Gastrocnemius medialis (tissue), 4 donors: Measurements from ENCODE around the gene ACCSL. TPM values are rescaled to one million over a fixed set of nuclear protein-coding genes. Genes with fewer than 3 reads are reported as not detected.

ENCODE experiments used
- ATAC-seq, 2 donors: fragments of 150-250 bp; one replicate each; pipeline ENCODE4 v1.9.1; 2016
- DNase-seq, 2 donors: peaks; one replicate each; pipeline ENCODE4 v3.0.0-alpha.2; 2019
- H3K27ac ChIP-seq, 4 donors: fragments of 200-600 bp; sonication (generic); 1 replicate in 1 of 4; 2 replicates in 3 of 4; pipeline ENCODE4 v1.5.1; 2016 to 2018; ENCODE audit warnings: mild to moderate bottlenecking in 2 of 4, moderate library complexity in 1 of 4
- H3K27me3 ChIP-seq, 3 donors: fragments of 200-600 bp; sonication (generic) in 2 of 3; 1 replicate in 1 of 3; 2 replicates in 2 of 3; pipeline versions ENCODE4 v1.5.1 to v1.6.0; 2016 to 2019; ENCODE audit warnings: mild to moderate bottlenecking in 1 of 3, moderate library complexity in 1 of 3
- H3K36me3 ChIP-seq, 2 donors: fragments of 200-600 bp; sonication (generic) in 1 of 2; one replicate each; pipeline ENCODE4 v1.5.1; 2017 to 2018
- H3K4me1 ChIP-seq, 2 donors: fragments of 200-600 bp; sonication (generic) in 1 of 2; one replicate each; pipeline ENCODE4 v1.5.1; 2016 to 2017; ENCODE audit warnings: mild to moderate bottlenecking in 2 of 2
- H3K4me3 ChIP-seq, 4 donors: fragments of 200-600 bp; sonication (generic) in 3 of 4; 1 replicate in 1 of 4; 2 replicates in 3 of 4; pipeline ENCODE4 v1.5.1; 2016 to 2019; ENCODE audit warnings: mild to moderate bottlenecking in 2 of 4
- H3K9me3 ChIP-seq, 3 donors: fragments of 200-600 bp; sonication (generic) in 2 of 3; 1 replicate in 1 of 3; 2 replicates in 2 of 3; pipeline ENCODE4 v1.5.1; 2016 to 2019
- POLR2A ChIP-seq, 2 donors: fragments of 450-650 bp; IDR thresholded peaks; one replicate each; pipeline ENCODE4 v1.6.1; 2017; ENCODE audit warnings: antibody characterized with exemption in 2 of 2, mild to moderate bottlenecking in 2 of 2, moderate library complexity in 2 of 2
- in situ Hi-C, 4 donors: fragments of 200-750 bp; cut with MboI; loops; one replicate each; pipeline versions ENCODE4 v1.15.0 to v1.8.0; 2017; ENCODE audit warnings: low sequenced_read_pairs in 4 of 4
- intact Hi-C: fragments of 100-400 bp; cut with DNase I; formaldehyde crosslinking; loops from one replicate; pipeline ENCODE4 v1.15.1; 2023; ENCODE audit warnings: low total_unique reads
- total RNA-seq, 4 donors: library from RNA; depleted of rRNA; stranded (reverse); fragments of >200 nt; gene quantifications; one replicate each; pipeline versions ENCODE4 v1.1.0 to v1.2.3, GENCODE V29; 2016
- TF ChIP-seq, protein P1 (sequence below), 5 experiments: fragments of 450-650 bp in 3 of 5; fragments of 200-600 bp in 2 of 5; sonication (generic) in 2 of 5; IDR thresholded peaks in 4 of 5; conservative IDR thresholded peaks in 1 of 5; 1 replicate in 4 of 5; 2 replicates in 1 of 5; pipeline ENCODE4 v1.5.1; 2016 to 2019; ENCODE audit warnings: antibody characterized with exemption in 5 of 5, mild to moderate bottlenecking in 3 of 5, moderate library complexity in 3 of 5

The ACCSL gene
- total RNA-seq, 4 donors from 2014 or later = not detected

DNA sequence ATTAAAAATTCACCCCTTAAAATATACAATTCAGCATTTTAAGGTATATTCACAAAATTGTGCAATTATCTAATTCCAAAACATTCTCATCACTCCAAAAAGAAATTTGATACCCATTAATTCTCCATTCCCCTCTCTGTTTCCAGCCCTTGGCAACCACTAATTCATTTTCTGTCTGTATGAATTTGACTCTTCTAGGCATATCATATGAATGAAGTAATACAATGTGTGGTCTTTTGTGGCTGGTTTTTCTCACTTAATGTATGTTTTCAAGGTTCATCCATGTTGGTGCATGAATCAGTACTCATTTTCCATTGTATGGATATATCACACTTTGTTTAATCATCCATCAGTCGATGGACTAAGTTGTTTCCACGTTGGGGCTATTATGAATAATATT is 29.0 kb upstream of the ACCSL start:
- TF ChIP-seq, protein P1, sequence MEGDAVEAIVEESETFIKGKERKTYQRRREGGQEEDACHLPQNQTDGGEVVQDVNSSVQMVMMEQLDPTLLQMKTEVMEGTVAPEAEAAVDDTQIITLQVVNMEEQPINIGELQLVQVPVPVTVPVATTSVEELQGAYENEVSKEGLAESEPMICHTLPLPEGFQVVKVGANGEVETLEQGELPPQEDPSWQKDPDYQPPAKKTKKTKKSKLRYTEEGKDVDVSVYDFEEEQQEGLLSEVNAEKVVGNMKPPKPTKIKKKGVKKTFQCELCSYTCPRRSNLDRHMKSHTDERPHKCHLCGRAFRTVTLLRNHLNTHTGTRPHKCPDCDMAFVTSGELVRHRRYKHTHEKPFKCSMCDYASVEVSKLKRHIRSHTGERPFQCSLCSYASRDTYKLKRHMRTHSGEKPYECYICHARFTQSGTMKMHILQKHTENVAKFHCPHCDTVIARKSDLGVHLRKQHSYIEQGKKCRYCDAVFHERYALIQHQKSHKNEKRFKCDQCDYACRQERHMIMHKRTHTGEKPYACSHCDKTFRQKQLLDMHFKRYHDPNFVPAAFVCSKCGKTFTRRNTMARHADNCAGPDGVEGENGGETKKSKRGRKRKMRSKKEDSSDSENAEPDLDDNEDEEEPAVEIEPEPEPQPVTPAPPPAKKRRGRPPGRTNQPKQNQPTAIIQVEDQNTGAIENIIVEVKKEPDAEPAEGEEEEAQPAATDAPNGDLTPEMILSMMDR (IDR thresholded peaks at IDR 0.05 in 4 of 5, conservative IDR thresholded peaks at IDR 0.05 in 1 of 5) = no peak
- TF ChIP-seq POLR2A (IDR thresholded peaks at IDR 0.05) = no peak
- DNase-seq = no peak
- in situ Hi-C loops = no loop called here
- H3K4me1 ChIP-seq = peaks cover 0 to 7% of the 10 kb centered on the region in 2 donors
- no peaks in the 10 kb centered on the region for H3K27me3 ChIP-seq
- no peaks in the 10 kb centered on the region for H3K36me3 ChIP-seq
- H3K9me3 ChIP-seq = no peaks in the 10 kb centered on the region
- H3K27ac ChIP-seq = no peak overlapping the region
- no peak for ATAC-seq
- intact Hi-C loops = no loop called here
- no peak overlapping the region for H3K4me3 ChIP-seq

DNA sequence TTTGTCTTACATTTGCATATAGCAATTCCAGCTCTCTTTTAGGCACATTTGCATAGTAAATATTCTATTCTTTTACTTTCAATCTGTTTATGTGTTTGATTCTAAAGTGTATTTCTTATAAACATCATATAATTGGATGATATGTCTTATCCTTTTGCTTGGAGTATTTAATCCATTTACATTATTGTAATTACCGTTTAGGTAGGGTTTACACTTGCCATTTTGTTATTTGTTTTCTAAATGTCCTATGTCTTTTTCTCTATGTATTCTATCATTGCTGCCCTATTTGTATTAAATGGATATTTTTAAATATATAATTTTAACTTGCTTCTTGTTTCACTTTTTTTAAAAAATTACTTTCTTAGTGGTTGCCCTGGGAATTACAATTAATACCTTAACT is 22.8 kb upstream of the ACCSL start:
- ATAC-seq (no peak), DNase-seq (no peak)
- no peaks in the 10 kb centered on the region for H3K4me1 ChIP-seq
- no peak overlapping the region for H3K4me3 ChIP-seq
- in situ Hi-C loops = no loop called here
- TF ChIP-seq, protein P1 (IDR thresholded peaks at IDR 0.05 in 4 of 5, conservative IDR thresholded peaks at IDR 0.05 in 1 of 5) = no peak
- TF ChIP-seq POLR2A (IDR thresholded peaks at IDR 0.05) = no peak
- no peaks in the 10 kb centered on the region for H3K36me3 ChIP-seq
- no peaks in the 10 kb centered on the region for H3K9me3 ChIP-seq
- H3K27me3 ChIP-seq = no peaks in the 10 kb centered on the region
- intact Hi-C loops = no loop called here
- no peak overlapping the region for H3K27ac ChIP-seq

DNA sequence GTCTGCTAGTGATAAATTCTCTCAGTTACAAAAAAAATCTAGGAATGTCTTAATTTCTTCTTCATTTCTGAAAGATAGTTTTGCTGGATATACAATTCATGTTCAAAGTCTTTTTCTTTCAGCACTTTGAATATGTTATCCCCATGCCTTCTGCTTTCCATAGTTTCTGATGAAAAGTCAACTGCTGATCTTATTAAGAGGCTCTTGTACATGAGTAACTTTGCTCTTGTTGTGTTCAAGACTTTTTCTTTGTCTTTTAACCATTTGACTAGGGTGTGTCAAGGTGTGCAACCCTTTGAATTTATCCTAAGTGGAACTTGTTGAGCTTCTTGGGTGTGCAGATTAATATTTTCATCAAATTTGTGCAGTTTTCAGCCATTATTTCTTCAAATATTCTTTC is 22.1 kb upstream of the ACCSL start:
- Histone ChIP-seq H3K27ac (no peak overlapping the region), H3K36me3 (no peaks in the 10 kb centered on the region)

DNA sequence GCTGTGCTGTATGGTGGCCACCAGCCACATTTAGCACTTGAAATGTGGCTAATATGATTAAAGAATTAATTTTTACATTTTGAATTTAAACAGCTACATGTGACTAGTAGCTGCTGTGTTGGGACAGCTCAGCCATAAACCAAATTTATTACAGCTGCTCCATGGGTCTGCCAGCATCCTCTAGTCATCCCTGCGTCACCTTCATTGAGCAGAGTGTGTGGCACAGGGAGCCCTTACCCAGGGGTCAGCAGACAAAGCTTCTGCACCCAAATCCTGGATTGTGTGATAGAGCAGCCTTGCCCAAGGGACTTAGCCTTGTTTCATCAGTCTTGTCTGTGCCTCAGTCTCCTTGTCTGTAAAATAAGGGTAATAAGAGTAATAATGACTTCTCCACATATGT is 19.4 kb upstream of the ACCSL start:
- no peak overlapping the region for H3K27ac ChIP-seq
- peaks cover 0 to 6% (median 5%) of the 10 kb centered on the region in 3 donors for H3K27me3 ChIP-seq
- no peaks in the 10 kb centered on the region for H3K9me3 ChIP-seq
- H3K4me1 ChIP-seq = peaks cover 5 to 14% of the 10 kb centered on the region in 2 donors
- in situ Hi-C loops (no loop called here), intact Hi-C loops (no loop called here)
- ATAC-seq (no peak), DNase-seq (no peak)
- TF ChIP-seq, protein P1 (IDR thresholded peaks at IDR 0.05 in 4 of 5, conservative IDR thresholded peaks at IDR 0.05 in 1 of 5) = no peak
- no peak for TF ChIP-seq POLR2A (IDR thresholded peaks at IDR 0.05)
- no peak overlapping the region for H3K4me3 ChIP-seq
- H3K36me3 ChIP-seq = no peaks in the 10 kb centered on the region

More for the DNA sequence above, 22.1 kb upstream of the ACCSL start:
- in situ Hi-C loops (no loop called here), intact Hi-C loops (no loop called here)
- no peak overlapping the region for H3K4me3 ChIP-seq
- peaks cover 0 to 4% of the 10 kb centered on the region in 2 donors for H3K4me1 ChIP-seq
- ATAC-seq (no peak), DNase-seq (no peak)
- H3K9me3 ChIP-seq = no peaks in the 10 kb centered on the region
- H3K27me3 ChIP-seq = no peaks in the 10 kb centered on the region
- no peak for TF ChIP-seq POLR2A (IDR thresholded peaks at IDR 0.05)
- TF ChIP-seq, protein P1 (IDR thresholded peaks at IDR 0.05 in 4 of 5, conservative IDR thresholded peaks at IDR 0.05 in 1 of 5) = no peak
